ENCODE data around the gene GLRA1. TPM values are rescaled to one million over a fixed set of nuclear protein-coding genes. Genes with fewer than 3 reads are reported as not detected.

The GLRA1 gene
- total and polyA plus RNA-seq, 2 of the 4 experiments (the other 2 are of a cell fraction), result not detected

GRCh38 chr5:151798674-151799073 lies 126.0 kb downstream of the GLRA1 start:
- no peak overlapping the region for H4K8ac ChIP-seq (ENCODE audit: low read depth in 2 of 2, low read length in 2 of 2)
- H4K91ac ChIP-seq (ENCODE audit: insufficient read depth, low read depth, low read length), result no peak overlapping the region
- H3K18ac ChIP-seq (ENCODE audit: low read depth, low read length), result no peak overlapping the region
- H2BK5ac ChIP-seq (ENCODE audit: low read depth, low read length, poor library complexity, severe bottlenecking), result no peak overlapping the region
- POLR2A ChIA-PET (ENCODE audit: unreplicated experiment), result no interaction called here
- no peak overlapping the region for H2AFZ ChIP-seq (replicated peaks; ENCODE audit: low read length, poor library complexity)
- H3K27me3 ChIP-seq (ENCODE audit: control insufficient read depth, insufficient read depth, low read length), result no peaks in the 10 kb centered on the region
- H2BK120ac ChIP-seq (ENCODE audit: low read depth, low read length), result no peak overlapping the region
- H3K14ac ChIP-seq (replicated peaks; ENCODE audit: low read depth, low read length), result no peak overlapping the region
- no TSS peak for BruUV-seq (replicated peaks)
- CTCF ChIA-PET, result interaction anchor here (0.7 to 1.1 kb wide), 2 partner anchors 8 to 15 kb away, joined by 3 read pairs; no protein-coding TSS in a partner anchor
- no CpG with 5 or more reads among the region's 3 CpGs for WGBS, 2 experiments (ENCODE audit: extremely low coverage in 2 of 2, insufficient read length in 1 of 2)
- TF ChIP-seq BHLHE40 (IDR thresholded peaks at IDR 0.05; ENCODE audit: low read depth, low read length) (no peak), CTCF (conservative IDR thresholded peaks at IDR 0.05; ENCODE audit: low read depth, low read length) (no peak), CHD1 (IDR thresholded peaks at IDR 0.05; ENCODE audit: low read depth, low read length) (no peak), USF2 (IDR thresholded peaks at IDR 0.05; ENCODE audit: low read depth, low read length) (no peak), FOS (IDR thresholded peaks at IDR 0.05; ENCODE audit: low read depth, low read length) (no peak), POLR2A (IDR thresholded peaks at IDR 0.05; ENCODE audit: low read depth, low read length) (no peak), RCOR1 (IDR thresholded peaks at IDR 0.05; ENCODE audit: insufficient replicate concordance, low read length) (no peak), RAD21 (IDR thresholded peaks at IDR 0.05; ENCODE audit: low read length) (no peak), SMC3 (IDR thresholded peaks at IDR 0.05; ENCODE audit: low read depth, low read length) (no peak)
- no peak overlapping the region for H3K4ac ChIP-seq (ENCODE audit: low read depth, low read length)
- no peak overlapping the region for H3K9ac ChIP-seq (ENCODE audit: low read depth, low read length)
- no peaks in the 10 kb centered on the region for H3K9me3 ChIP-seq (ENCODE audit: control insufficient read depth, insufficient read depth, low read length)
- peaks cover 24 to 50% of the 10 kb centered on the region in 2 experiments for H3K79me1 ChIP-seq (ENCODE audit: low read depth in 1 of 2, low read length in 2 of 2)
- H3K9me1 ChIP-seq (ENCODE audit: insufficient read depth, low read length), result peaks cover under 1% of the 10 kb centered on the region
- intact Hi-C loops (cut with micrococcal nuclease) (no loop called here), dilution Hi-C loops (cut with HindIII; ENCODE audit: low sequenced_read_pairs, unreplicated experiment) (no loop called here), in situ Hi-C loops (cut with MboI; ENCODE audit: low sequenced_read_pairs) (no loop called here)
- DNase-seq (no peak), ATAC-seq (ENCODE audit: low read depth) (no peak)
- no peak overlapping the region for H3K4me2 ChIP-seq (ENCODE audit: low read depth, low read length)
- H3K4me1 ChIP-seq (ENCODE audit: control insufficient read depth, insufficient read depth, low read length), result peaks cover 1% of the 10 kb centered on the region; the same call in 1 of the 2 replicates
- H2AK9ac ChIP-seq (replicated peaks; ENCODE audit: low read depth, low read length, poor library complexity), result no peak overlapping the region
- H2BK15ac ChIP-seq (ENCODE audit: low read depth, low read length), result no peak overlapping the region
- no peak overlapping the region for H3K27ac ChIP-seq (ENCODE audit: insufficient read depth, low read length)
- peaks cover 31% of the 10 kb centered on the region for H4K20me1 ChIP-seq (ENCODE audit: insufficient read depth, low read length)
- no peak overlapping the region for H3K4me3 ChIP-seq (ENCODE audit: insufficient read depth, low read depth, low read length)
- peaks cover 49% of the 10 kb centered on the region for H3K36me3 ChIP-seq (ENCODE audit: control insufficient read depth, insufficient read depth, low read length)
- no peak overlapping the region for H2AK5ac ChIP-seq (ENCODE audit: low read depth, low read length)
- H2BK20ac ChIP-seq (ENCODE audit: low read depth, low read length), result no peak overlapping the region
- H3K56ac ChIP-seq (ENCODE audit: extremely low read depth, insufficient read depth, low read length), result no peak overlapping the region
- no peak overlapping the region for H3K23ac ChIP-seq (ENCODE audit: low read depth, low read length)
- H4K5ac ChIP-seq (ENCODE audit: low read depth, low read length), result no peak overlapping the region
